ENCODE measurements around the gene NT5DC4.

DNA sequence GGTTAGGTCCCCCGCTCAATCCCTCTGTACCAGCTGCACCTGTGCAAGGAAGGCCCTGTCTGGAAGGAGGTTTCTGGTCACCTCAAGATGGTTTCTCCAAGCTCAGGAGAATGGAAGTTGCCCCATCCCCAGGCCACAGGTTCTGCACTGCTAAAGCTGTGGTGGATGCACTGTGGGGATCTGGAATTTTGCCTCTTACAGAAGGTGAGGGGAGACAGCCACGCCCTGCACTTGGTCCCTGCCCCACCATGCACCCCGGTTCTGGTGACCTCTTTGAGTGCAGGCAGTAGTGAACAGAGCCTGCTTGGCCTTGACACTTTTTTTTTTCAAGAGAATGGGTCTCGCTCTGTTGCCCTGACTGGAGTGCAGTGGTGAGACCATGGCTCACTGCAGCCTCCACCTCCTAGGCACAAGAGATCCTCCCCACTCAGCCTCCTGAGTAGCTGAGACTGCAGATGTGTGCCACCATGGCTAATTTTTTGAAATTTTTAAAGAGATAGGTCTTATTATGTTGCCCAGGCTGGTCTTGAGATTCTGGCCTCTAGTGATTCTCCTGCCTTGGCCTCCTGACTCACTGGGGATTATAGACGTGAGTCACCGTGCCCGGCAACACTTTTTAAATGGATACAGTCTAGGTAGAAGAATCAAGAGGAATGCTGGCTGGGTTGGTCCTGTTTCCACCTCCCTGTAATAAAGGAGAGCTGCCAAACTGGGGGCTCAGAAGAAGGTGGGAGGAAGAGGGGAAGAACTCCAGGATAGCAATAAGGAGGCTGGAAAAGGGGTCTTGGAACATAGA, 5.8 kb upstream of the NT5DC4 start:
- TF ChIP-seq, protein P1, sequence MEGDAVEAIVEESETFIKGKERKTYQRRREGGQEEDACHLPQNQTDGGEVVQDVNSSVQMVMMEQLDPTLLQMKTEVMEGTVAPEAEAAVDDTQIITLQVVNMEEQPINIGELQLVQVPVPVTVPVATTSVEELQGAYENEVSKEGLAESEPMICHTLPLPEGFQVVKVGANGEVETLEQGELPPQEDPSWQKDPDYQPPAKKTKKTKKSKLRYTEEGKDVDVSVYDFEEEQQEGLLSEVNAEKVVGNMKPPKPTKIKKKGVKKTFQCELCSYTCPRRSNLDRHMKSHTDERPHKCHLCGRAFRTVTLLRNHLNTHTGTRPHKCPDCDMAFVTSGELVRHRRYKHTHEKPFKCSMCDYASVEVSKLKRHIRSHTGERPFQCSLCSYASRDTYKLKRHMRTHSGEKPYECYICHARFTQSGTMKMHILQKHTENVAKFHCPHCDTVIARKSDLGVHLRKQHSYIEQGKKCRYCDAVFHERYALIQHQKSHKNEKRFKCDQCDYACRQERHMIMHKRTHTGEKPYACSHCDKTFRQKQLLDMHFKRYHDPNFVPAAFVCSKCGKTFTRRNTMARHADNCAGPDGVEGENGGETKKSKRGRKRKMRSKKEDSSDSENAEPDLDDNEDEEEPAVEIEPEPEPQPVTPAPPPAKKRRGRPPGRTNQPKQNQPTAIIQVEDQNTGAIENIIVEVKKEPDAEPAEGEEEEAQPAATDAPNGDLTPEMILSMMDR (IDR thresholded peaks at IDR 0.05) = no peak
- TF ChIP-seq EP300 (IDR thresholded peaks at IDR 0.05) (no peak), POLR2A (IDR thresholded peaks at IDR 0.05) (no peak)

All from gastroesophageal sphincter (tissue), 3 donors.